Fibroblast of lung (primary cell): ENCODE results near the gene SLC15A5.

Source experiments
- EZH2 ChIP-seq: IDR thresholded peaks from 2 replicates; pipeline ENCODE4 v1.5.1; 2012; ENCODE audit warnings: low read length, control low read depth, mild to moderate bottlenecking; ENCODE audit errors: missing control alignments
- TF ChIP-seq, protein P1 (sequence below), 2 donors: IDR thresholded peaks in 1 of 2; conservative IDR thresholded peaks in 1 of 2; 1 replicate in 1 of 2; 2 replicates in 1 of 2; pipeline ENCODE4 v1.5.1; 2011 to 2012; ENCODE audit warnings: low read length in 2 of 2, control low read depth in 1 of 2, inconsistent platforms in 1 of 2, low read depth in 1 of 2, mild to moderate bottlenecking in 1 of 2

DNA sequence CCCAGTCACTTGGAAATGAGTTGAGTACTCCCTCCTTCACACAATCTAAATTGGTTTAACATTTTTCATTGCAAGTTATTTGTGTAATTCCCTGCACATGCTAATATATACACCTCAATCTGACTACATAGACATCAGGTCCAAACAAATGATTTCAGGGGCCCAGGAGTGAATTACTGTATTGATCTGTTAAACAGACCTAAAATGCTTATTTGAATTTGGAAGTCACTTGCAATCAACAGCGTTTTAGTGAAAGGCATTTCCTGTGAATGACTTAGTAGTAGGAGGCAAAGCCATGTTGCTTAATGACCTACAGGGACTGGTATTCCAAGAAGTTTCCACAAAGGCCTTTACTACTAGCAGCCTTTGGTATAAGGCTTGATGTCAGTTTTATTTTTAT is 22.6 kb upstream of the SLC15A5 start:
- TF ChIP-seq, protein P1, sequence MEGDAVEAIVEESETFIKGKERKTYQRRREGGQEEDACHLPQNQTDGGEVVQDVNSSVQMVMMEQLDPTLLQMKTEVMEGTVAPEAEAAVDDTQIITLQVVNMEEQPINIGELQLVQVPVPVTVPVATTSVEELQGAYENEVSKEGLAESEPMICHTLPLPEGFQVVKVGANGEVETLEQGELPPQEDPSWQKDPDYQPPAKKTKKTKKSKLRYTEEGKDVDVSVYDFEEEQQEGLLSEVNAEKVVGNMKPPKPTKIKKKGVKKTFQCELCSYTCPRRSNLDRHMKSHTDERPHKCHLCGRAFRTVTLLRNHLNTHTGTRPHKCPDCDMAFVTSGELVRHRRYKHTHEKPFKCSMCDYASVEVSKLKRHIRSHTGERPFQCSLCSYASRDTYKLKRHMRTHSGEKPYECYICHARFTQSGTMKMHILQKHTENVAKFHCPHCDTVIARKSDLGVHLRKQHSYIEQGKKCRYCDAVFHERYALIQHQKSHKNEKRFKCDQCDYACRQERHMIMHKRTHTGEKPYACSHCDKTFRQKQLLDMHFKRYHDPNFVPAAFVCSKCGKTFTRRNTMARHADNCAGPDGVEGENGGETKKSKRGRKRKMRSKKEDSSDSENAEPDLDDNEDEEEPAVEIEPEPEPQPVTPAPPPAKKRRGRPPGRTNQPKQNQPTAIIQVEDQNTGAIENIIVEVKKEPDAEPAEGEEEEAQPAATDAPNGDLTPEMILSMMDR (conservative IDR thresholded peaks at IDR 0.05 in 1 of 2, IDR thresholded peaks at IDR 0.05 in 1 of 2; ENCODE audit: low read depth in 1 of 2, low read length in 2 of 2) = no peak
- TF ChIP-seq EZH2 = no peak
